UCSD-AML1 (cell line): ENCODE results near the gene HBG1.
"Not testable (repeated sequence)": the region's sequence is repeated elsewhere in the genome, so short reads cannot be mapped to it uniquely, and the experiment has no call there.

Source experiments
- DNase-seq: peaks from one replicate; lab custom pipeline; 2025; ENCODE audit not compliant: unreplicated experiment; lab: John Stamatoyannopoulos, UW

The HBG1 gene

DNA sequence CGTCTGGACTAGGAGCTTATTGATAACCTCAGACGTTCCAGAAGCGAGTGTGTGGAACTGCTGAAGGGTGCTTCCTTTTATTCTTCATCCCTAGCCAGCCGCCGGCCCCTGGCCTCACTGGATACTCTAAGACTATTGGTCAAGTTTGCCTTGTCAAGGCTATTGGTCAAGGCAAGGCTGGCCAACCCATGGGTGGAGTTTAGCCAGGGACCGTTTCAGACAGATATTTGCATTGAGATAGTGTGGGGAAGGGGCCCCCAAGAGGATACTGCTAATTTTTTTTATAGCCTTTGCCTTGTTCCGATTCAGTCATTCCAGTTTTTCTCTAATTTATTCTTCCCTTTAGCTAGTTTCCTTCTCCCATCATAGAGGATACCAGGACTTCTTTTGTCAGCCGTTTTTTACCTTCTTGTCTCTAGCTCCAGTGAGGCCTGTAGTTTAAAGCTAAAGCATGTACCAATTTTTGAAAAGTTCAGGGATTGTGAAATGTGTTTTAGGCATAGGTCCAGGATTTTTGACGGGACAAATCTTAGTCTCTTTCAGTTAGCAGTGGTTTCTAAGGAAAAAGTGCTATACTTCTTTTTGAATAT, at the start of gene HBG1:
Gene HBG1 (minus strand): TSS at position 51 of the 590 bp plus-strand sequence. CDS start 53 bp downstream, outside the sequence.
- not testable (repeated sequence) for DNase-seq

DNA sequence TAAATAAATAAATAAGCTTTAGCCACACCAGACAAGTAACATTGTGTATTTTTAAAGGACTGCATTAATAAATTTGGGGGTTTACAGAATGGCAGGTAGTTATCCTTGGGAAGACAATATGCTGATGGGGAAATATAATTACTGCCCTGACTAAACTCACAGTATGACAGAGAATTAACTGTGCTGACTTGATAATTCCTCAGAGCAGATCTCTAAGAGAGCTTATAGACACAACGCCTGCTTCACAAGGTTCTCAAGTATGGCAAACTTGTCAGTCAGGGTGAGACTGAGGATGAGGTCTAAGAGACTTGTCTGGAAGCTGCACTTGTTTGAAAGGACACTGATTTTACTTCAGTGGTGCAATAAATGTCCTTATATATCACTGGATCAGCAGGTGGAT, 48.8 kb upstream of the HBG1 start:
- no peak for DNase-seq

DNA sequence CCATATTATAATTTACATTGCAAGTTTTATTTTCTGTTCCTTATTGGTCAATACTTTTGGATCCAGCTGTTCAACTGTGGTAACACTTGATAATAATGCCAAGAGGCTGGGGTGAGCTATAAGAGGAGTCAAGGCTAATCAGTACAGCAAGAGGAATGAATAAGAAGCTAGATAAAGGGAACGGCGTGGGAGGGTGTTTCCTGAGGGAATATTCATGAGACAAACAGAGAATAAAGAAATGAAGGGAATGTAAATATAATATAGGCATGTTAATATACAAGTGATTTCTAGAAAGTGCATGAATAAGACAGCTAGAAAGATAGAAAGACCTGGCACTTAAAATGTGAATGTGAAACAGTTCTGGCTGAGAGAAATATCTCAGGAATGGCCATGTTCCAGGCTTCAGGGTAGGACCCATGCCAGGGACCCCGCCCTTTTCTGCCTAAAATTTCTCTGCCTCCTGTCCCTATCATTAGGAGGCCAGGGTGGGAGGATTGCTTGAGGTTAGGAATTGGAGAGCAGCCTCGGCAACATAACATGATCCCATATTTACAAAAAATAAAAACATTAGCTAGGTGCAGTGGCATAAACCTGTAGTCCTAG, 48.2 kb upstream of the HBG1 start:
- DNase-seq = no peak

DNA sequence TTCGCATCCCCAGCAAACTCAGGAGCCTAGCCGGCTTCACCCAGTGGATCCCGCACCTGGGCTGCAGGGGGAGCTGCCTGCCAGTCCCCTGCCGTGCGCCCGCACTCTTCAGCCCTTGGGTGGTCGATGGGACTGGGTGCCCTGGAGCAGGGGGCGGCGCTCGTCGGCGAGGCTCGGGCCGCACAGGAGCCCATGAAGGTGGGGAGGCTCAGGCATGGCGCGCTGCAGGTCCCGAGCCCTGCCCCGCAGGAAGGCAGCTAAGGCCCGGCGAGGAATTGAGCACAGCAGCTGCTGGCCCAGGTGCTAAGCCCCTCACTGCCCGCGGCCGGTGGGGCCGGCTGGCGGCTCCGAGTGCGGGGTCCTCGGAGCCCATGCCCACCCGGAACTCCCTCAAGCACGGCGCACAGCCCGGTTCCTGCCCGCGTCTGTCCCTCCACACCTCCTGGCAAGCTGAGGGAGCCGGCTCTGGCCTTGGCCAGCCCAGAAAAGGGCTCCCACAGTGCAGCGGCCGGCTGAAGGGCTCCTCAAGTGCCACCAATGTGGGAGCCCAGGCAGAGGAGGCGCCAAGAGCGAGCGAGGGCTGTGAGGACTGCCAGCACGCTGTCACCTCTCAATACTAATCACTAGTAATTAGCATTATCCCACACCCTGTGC, 44.8 kb upstream of the HBG1 start:
- DNase-seq = not testable (repeated sequence)

DNA sequence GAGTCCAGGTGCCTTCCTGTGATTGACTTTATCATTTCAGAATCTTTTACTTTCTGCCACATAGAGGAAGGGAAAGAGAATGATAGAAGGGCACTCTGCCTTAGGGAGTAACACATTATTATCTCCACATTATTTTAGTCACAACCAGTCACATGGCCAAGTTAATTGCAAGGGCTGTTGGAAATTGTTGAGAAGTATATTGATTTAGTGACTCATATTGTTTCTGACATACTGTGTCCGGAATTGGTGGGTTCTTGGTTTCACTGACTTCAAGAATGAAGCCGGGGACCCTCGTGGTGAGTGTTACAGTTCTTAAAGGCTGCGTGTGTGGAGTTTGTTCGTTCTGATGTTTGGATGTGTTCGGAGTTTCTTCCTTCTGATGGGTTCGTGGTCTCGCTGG, 43.4 kb upstream of the HBG1 start:
- no peak for DNase-seq

DNA sequence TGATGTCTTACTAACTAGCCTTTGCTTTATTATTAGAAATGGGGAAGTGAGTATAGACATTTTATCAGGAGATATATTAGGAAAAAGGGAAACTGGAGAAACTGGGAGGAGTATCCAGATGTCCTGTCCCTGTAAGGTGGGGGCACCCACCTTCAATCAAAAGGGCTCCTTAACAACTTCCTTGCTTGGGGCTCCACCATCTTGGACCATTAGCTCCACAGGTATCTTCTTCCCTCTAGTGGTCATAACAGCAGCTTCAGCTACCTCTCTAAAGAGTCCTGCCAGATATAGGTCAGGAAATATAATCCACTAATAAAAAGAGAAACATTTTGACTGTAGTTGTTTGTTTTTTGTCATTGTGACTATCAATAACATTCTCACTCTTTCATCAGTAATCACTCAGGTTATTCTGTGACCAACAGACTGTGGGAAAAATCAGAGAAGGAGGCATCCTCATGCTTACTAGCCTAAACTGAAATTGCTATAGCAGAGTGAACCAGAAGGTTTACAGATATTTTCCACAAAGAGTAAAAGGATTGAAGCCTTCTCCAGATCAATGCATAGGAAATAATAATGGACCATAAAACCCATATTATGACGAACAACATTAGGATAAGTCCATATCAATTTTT, 41.7 kb upstream of the HBG1 start:
- DNase-seq = peak; percentile 17

DNA sequence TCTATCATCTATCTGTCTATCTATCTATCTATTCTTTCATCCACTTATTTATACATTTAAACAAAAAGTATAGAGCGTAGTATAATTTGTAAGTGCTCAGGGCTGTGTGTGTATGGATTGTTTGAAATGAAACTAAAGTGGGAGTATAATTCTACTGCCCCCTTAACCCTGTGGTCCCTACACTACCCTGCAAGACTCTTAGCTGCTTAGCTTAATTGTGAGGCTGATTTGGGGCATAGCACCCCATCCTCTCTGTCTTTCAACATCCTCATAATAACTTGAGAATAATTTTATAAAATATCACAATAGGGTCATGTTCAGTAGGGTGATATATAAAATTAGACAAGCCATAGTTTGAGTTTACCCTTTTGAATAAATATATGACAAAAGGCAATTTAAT, 40.4 kb upstream of the HBG1 start:
- DNase-seq = no peak

DNA sequence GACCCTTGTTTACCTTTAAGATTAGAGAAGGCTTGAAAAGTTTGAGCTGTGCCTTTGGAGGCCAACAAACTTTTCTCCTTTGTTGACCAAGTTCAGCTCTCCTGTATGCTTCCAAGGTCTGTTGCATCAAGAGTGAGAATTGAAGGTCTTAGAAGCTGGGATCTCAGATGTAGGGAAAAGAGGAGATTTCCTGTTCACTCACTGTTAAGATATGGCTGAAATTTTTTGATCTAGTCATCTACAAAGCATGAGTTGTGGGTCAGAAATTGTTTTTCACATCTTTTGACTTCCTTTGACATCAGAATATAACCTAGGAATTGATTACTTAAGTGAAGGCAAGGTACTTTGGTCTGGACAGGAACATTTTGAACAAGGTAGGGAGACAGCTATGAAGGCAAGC, 40.0 kb upstream of the HBG1 start:
- no peak for DNase-seq

DNA sequence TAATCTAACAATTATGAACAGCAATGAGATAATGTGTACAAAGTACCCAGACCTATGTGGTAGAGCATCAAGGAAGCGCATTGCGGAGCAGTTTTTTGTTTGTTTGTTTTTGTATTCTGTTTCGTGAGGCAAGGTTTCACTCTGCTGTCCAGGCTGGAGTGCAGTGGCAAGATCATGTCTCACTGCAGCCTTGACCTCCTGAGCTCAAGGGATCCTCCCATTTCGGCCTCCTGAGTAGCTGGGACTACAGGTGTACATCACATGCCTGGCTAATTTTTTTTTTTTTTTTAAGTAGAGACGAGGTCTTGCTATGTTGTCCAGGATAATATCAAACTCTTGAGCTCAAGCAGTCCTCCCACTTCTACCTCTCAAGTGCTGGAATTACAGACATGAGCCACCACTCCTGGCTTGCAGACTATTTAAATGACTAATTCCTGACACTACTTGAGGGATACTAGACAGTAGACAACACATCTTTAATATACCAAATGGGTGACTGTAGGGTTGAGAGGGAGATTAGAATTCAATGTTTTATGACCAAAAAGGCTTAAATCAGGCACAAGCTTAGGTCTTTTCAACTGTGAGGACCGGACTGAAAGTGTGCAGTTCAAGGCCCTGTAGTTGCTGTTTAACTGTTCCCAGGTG, 39.4 kb upstream of the HBG1 start:
- DNase-seq = no peak

DNA sequence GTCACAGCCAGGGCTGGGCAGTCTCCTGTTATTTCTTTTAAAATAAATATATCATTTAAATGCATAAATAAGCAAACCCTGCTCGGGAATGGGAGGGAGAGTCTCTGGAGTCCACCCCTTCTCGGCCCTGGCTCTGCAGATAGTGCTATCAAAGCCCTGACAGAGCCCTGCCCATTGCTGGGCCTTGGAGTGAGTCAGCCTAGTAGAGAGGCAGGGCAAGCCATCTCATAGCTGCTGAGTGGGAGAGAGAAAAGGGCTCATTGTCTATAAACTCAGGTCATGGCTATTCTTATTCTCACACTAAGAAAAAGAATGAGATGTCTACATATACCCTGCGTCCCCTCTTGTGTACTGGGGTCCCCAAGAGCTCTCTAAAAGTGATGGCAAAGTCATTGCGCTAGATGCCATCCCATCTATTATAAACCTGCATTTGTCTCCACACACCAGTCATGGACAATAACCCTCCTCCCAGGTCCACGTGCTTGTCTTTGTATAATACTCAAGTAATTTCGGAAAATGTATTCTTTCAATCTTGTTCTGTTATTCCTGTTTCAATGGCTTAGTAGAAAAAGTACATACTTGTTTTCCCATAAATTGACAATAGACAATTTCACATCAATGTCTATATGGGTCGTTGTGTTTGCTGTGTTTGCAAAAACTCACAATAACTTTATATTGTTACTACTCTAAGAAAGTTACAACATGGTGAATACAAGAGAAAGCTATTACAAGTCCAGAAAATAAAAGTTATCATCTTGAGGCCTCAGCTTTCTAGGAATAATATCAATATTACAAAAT, 38.6 kb upstream of the HBG1 start:
- DNase-seq = peak; percentile 14

DNA sequence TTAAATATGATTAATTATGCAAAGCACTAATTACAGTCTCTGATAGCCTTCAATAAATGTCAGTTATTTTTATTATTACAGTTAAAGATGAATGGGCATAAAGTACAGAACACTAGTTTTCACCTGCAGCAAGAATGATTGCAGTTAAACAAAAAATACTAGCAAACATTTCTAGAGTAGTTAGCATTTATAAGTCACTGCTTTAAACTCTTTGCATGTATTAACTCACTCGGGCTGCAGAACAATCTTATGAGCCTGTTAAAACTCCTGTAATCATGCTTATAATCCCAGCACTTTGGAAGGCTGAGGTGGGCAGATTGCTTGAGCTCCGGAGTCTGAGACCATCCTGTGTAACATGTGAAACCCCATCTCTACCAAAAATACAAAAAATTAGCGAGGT, 37.2 kb upstream of the HBG1 start:
- DNase-seq = no peak

DNA sequence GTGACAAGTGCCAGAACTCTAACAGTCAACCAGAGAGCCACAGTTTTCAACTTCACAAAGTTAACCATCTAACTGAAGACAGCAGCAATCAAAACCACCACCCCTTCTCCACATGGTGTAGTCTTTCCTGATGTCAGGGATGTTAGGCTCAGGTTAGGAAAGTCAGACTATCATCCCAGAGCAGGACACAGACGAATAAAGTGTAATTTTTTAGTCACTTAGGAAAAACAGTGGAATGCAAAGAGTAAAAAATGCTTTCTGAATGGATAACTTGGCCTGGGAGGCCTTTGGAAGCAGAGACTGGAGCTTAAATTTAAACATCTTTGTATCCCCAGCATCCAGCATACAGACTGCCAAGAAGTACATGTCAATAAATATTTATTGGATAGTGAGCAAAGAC, 36.7 kb upstream of the HBG1 start:
- no peak for DNase-seq

DNA sequence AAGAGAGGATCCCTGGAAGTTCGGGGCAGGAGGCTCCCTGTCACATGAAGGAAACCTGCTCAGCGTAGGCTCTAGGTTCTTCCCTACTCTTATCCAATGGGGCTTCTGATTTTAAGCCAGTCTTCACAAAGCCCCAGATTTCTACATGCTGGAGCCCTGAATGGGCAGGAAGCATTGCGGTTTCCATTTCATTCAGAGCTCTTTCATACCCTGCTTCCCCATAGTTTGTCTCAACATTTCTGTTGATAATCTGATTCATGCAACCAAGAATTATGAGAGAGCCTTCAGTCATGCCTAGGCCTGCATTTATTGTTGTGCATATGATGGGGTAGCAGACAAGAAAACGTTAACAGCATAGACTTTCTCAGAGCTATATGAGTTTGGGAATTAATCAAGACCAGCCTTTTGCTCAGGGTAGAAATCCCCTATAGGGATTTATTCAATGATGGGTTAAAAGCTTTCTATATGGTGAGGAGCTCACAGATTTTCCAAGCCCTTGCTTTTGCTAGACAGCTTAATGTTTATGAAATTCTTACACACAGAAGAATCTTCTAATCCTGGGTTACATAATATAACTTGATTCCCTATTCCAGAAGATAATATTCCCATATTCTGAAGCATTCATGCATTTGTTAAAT, 36.2 kb upstream of the HBG1 start:
- DNase-seq = no peak

DNA sequence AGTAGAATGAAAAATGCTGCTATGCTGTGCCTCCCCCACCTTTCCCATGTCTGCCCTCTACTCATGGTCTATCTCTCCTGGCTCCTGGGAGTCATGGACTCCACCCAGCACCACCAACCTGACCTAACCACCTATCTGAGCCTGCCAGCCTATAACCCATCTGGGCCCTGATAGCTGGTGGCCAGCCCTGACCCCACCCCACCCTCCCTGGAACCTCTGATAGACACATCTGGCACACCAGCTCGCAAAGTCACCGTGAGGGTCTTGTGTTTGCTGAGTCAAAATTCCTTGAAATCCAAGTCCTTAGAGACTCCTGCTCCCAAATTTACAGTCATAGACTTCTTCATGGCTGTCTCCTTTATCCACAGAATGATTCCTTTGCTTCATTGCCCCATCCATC, 35.0 kb upstream of the HBG1 start:
- DNase-seq = no peak

DNA sequence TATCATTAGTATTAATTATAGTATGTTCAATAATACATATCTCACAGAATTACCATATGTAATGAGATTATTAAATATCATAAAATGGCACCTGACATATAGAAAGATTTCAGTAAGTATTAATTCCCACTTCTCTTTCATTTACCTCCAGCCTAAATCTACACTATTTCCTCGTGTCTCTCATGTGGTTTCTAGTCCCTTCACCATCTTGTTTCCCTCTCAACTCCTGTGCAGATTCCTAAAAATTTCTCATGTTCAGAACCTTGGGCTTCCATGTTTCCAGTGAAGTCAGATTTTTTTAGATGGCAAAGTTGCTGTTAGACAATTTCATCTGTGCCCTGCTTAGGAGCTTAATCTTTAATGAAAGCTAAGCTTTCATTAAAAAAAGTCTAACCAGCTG, 34.2 kb upstream of the HBG1 start:
- DNase-seq = no peak

DNA sequence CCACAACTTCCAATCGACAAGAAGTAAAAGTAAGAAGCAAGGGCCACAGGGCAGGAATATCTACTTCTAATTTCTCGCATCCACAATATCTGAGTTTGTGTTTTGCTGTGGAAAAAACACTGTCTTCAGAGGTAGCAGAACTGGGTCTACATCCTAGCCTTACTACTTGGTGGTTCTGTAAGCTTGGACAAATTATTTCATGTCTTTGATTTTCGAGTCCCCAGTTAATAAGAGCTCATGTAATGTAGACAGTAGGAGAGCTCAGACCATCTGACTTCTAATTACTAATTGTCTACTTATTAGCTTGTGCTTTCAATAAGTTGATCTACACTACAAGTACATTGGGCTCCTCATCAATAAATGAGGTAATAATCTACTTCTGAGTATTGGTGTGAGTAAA, 33.4 kb upstream of the HBG1 start:
- DNase-seq = no peak

DNA sequence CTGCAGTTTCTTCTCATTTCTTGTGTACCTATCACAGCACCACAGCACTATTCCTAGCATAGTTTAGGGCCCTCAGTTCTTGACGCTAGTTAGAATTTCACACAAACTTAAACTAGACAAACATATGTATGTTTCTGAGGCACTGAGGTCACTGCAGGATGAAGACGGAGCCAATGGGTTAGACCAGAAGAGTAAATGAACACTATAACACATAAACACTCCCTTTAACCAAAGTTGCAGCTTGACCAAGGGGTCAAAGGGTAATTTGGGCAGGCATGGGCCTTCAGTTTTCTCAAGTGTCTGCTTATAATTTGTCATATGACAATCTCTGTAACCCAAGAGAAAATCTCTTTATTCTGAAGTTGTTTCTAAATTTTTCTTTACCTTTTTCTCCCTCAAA, 33.0 kb upstream of the HBG1 start:
- DNase-seq = no peak

DNA sequence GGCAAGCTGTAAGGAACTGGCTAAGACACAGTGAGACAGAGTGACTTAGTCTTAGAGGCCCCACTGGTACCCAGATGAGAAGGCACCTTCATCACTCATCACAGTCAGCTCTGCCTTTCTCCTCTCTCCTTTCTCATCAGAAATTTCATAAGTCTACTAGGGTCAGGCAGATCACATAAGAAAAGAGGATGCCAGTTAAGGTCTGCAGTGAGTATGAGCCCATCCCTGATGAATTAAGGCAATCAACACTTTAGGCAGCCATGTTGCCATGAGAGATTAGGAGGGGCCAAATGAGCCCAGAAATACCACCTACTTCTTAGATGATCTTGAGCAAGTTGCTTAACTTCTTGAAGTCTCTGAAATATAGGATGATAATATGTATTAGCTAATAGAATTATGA, 31.9 kb upstream of the HBG1 start:
- DNase-seq = no peak

DNA sequence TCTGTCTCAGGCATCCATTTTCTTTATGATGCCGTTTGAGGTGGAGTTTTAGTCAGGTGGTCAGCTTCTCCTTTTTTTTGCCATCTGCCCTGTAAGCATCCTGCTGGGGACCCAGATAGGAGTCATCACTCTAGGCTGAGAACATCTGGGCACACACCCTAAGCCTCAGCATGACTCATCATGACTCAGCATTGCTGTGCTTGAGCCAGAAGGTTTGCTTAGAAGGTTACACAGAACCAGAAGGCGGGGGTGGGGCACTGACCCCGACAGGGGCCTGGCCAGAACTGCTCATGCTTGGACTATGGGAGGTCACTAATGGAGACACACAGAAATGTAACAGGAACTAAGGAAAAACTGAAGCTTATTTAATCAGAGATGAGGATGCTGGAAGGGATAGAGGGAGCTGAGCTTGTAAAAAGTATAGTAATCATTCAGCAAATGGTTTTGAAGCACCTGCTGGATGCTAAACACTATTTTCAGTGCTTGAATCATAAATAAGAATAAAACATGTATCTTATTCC, 31.0 kb upstream of the HBG1 start:
- peak; percentile 80 for DNase-seq

DNA sequence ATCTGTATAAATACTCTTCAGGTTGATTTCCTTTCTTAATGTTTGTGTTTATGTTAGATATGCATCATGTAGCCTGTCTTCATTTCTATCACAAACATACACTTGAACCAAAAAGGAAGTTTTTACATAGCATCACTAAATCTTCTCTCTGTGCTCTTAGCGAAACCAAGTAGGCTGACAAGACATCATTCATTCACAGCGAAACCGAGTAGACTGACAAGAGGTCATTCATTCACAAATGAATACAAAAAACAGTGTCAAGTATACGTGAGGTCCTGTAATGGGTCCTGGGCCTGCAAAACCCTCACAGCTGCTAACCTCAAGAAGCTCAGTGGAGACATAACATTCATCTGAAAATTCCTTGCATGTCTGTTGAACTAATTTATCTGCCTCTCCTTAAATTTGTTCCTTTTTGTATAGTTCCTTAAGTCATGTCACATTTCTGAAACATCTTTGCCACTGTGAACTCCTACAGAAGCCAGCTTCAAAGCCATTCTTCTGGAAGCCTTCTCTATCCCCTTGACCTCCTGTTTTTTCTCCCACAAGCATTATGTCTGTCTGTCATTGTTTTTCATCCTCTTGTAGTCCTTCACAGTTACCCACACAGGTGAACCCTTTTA, 29.9 kb upstream of the HBG1 start:
- DNase-seq = no peak
